Inflammatory macrophage (primary cell): ENCODE results near the gene VPS25.
A peak's percentile ranks its signal among the peaks of the same experiment; 100 is the strongest.

Experiments
- DNase-seq, 2 donors: peaks; one replicate each; pipeline ENCODE4 v3.0.0-alpha.2; 2020 to 2022

VPS25 gene

DNA sequence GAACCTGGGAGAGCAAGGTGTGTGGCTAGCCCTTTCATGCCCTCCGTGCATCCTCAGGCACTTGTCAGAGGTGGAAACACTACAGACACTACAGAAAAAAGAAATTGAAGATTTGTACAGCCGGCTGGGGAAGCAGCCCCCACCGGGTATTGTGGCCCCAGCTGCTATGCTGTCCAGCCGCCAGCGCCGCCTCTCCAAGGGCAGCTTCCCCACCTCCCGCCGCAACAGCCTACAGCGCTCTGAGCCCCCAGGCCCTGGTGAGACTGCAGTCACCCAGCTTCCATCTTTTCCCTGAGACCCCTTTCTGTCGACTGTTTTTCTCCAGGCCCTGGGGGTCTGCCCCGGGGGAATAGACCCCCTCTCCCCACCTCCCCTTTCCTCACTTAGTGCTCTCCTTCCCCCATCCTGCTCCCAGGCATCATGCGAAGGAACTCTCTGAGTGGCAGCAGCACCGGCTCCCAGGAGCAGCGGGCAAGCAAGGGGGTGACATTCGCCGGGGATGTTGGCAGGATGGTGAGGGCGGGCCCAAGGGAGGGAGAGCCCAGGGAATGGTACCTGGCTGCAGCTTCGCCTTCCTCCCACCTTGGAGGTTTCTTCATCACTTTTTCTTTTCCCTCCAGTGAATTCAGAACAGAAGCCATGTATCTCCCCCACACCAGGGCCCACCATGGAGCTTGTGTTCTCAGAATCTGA, 23.0 kb downstream of the VPS25 start:
- no peak for DNase-seq

DNA sequence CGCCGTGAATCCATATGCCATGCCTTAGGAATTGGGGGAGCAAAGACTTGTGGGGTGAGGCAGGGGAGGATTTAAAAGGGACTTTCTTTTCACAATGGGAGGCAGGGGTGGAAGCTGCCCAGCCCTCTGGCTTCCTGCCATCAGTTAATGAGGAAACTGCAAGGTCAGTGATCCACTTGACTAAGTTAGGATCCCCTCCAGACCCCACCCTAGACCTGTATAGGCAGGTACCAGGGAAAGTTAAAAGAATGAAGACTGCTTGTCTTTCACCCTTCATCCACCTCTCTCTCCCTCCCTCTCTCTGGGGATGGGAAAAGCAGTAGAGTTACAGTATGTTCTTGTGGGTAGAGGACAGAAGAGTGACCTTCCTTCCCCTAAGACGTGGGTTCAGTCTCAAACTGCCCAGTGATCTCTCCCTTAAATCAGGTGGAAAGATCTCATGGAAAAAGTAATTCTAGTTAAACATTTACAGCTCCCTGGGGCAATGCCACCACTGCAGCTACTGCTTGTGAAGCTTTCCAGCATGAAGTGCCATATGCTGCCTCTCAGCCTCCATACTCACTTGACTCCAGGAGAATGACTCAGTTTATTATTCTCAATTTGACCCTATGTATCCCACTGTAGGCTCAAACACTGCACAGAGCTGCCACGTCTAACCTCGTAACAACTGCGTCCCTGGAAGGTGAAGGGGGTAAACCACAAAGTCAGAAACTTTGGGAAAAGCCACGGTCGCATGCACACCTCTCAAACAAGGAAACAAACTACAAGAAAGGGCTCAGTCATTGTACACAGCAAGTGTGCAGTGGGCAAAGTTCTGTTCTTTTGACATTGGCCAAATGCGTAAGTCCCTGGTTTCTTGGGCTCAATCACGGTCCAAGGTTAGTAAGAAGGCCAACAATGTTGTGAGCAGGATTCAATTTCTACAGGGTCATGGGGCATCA, 24.1 kb downstream of the VPS25 start:
- no peak for DNase-seq

DNA sequence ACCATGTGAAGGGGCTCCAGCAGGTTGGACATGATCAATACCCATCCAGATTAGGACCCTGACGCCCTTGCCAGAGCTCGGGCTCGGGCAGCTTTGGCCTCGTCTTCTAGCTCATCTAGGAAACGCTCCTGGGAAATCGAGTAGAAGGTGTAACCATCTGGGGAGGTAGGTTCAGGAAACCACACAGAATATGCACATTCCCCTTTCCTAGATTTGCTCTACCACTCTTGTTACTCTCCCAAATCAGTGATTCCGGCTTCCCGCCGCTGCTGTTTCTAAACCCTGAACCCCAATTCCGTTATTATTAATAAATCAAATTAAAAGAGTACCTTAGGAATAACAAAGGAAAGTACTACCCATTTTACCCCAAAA, 24.7 kb downstream of the VPS25 start:
- DNase-seq: no peak

DNA sequence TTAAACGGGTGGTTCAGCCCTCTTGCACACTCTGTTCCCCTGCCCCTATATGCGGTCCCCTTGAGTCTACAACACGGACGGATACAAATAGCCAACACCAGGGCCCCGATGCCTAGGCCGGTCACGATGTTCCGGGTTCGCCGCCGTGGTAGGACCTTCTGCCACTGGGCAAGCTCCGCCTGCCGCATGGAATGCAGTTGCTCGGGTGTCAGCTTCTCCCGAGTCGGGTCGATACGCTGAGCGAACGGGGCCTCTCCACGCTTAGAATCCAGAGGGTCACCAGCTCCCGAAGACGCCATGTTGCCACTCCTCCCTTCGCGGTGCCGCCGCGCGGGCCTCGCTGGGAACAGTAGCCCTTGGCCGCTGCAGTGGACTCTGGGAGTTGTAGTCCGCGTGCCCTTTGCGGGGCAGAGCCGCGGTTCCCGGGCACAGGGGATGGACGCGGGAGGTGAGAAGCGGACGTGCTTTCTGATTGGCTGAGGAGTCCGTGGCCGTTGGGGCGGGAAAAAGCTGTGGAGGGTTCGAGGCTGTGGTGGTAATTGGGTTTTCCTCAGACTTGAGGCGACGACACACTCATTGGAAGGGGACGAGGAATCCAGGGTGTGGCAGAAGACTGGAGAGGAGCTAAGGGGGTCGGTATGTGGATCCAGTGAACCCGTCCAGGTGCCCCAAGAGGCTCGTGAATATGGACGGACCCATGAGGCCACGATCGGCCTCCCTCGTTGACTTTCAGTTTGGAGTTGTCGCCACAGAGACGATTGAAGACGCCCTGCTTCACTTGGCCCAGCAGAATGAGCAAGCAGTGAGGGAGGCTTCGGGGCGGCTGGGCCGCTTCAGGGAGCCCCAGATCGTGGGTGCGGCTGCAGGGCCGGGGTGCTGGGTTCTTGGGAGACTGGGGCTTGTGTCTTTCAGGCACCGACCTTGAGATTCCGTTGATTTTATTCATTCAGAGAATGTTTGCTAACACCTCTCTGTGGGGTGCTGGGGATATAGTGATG, 25.4 kb downstream of the VPS25 start, which contains the start of the genes CNTD1 and COA3:
CNTD1 (plus strand) TSS at position 479 of the 998 bp plus-strand sequence; CDS start at position 686, 207 bp downstream.
COA3 (minus strand) TSS at position 322 of the 998 bp plus-strand sequence; CDS start at position 299, 23 bp downstream.
- DNase-seq: peak; percentile 72 to 81

DNA sequence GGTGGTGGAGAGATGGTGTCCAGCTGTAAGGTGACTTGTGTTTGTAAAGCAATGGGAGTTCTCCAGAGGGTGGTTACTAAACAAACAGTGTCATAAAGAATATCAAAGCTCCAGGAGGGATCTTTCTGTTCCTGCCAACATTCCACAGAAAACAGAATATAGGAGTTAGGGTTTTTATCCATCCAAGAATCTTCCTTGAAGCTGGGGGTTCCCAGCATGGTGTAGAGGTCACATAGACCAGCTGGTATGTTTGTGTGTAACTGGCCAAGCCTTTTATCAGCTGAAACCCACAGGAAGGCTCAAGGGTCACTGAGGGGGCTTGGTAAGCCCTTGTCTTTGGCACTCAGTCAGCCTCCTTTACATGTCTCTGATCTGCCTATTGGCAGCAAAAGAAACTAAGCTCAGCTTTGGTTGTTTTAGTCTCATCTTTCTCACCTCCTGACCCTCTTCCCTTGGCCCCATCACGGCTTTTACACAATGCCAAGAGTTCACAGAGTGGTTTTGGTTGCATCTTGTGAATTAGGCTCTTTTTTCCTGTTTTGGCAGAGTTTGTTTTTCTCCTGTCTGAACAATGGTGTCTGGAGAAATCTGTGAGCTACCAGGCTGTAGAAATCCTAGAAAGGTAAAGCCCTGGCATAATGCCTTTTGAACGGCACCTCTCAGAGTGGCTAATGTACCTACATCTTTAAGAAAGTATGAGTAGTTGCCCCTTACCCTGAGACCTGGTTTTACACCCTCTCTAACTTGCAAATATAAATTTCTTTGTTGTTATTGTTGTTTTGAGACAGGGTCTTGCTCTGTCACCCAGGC, 30.0 kb downstream of the VPS25 start:
- no peak for DNase-seq

DNA sequence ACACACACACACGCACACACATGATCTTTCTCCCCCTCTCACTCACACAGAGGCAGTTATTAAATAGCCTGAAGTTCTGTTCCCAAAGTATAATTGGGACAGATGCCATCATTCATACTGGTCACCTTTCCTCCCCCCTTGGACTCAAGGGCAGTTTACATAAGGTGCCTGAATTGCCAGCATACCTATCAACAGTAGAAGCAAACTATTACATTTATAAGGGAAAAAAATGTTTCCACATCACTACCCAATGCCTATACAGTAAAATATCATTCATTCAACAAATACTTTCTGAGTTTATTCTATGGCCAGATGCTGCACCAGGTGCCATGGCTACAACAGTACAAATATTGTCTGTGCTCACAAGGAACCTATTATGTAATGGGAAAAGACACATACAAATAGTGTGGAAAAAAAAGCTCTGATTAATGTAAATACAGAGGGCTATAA, 31.7 kb downstream of the VPS25 start:
- no peak for DNase-seq

DNA sequence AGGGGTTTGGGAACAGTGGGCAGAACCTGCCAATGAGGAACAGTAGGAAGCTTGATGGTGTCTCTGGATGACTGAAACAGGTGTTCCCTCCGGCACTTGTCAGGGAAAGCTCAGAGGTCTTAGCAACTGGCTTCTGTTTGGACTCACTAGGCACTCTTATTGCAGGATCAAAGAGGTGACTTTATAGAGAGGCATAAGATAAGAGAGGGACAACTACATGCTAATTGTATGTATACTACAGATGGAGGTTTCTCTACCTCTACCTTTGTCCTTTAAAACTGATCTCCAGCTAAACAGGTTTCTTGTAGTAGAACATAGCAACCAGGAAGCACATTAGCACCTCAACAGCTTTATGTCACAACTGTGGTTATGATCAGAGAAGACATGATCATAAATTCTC, 33.0 kb downstream of the VPS25 start:
- no peak for DNase-seq

DNA sequence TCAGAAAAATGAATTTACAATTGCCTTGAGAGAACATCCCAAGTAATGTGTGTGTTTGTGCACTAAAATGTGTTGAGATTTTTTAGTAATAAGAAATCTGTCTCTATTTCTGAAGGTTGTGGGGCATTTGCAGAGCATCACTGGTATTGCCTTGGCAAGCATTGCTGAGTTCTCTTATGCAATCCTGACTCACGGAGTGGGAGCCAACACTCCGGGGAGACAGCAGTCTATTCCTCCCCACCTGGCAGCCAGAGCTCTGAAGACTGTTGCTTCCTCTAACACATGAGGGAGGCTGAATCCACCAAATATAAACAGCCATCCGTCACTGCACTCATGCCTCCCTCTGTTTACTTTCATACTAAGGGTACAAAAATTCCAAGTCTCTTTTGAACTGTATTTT, 36.0 kb downstream of the VPS25 start:
- DNase-seq: peak in 1 of 2 donors; percentile 8

DNA sequence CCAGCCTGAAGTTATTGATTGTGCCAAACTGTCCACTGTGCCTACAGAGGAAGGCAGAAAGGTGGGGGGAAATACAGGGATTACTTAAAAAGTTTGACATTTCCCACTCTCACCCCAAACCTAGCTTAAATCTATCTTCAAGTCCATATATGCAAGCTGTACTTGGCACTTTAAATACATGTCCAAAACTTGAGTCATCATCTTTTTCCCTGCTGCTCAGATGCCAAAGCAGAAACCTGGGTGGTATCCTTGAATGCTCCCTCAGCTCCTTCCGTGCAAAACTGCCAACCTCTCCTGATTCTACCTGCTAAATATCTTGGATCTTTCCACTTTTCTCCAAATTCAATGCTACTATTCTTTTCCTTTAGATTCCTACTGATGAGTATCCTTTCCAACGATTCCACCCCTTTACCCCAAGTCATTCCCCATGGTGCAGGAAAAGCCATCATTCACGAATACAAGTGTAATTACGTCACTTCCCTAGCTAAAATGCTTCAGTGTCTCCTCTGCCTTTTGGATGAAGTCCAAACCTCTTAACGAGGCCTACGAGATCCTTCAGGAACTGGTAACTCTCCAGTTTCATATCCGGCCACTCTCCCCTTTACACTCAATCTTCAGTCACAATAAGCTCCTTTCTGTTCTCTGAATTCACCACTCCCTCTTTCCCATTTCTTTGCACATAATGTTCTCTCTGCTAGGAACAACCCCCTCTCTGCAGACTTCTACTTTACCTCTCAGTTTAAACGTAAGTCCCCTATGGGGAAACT, 41.6 kb downstream of the VPS25 start:
- no peak for DNase-seq

DNA sequence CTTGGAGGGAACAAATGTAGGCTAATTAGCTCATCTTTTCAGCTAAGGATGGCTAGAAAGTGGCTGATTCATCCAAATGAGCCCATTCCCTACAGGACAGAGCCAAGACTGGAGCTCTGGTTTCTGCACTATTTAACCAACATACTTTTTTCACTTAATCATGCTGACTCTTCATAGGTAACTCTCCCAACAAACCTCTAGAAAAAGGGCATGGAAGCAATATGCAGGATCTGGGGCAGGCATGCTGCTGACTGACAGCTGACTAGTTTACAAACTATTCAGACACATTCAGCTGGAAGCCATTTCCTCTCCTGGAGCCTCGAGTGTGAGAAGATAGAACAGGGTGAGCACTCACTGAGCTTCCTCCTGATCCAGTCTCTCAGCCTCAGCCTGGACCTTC, 44.6 kb downstream of the VPS25 start:
- DNase-seq: no peak

DNA sequence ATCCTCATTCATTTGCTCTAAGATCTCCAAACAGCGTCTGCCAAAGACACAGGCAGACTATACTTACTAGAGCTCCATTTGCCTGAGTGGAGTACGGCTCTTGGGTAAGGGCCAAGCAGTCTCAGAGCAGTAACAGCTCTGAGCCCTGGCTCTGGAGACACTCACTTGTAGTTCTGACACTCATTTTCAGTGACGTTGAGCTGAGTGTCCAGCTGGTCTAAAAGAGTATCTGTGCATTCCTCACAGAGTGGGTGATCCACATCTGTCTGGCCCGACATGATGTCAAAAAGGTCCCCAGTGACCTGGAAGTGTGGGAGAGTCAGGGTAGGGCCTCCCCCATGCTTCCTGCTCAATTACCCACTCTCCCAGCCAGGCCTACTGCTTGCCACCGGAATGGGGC, 45.1 kb downstream of the VPS25 start:
- DNase-seq: no peak

DNA sequence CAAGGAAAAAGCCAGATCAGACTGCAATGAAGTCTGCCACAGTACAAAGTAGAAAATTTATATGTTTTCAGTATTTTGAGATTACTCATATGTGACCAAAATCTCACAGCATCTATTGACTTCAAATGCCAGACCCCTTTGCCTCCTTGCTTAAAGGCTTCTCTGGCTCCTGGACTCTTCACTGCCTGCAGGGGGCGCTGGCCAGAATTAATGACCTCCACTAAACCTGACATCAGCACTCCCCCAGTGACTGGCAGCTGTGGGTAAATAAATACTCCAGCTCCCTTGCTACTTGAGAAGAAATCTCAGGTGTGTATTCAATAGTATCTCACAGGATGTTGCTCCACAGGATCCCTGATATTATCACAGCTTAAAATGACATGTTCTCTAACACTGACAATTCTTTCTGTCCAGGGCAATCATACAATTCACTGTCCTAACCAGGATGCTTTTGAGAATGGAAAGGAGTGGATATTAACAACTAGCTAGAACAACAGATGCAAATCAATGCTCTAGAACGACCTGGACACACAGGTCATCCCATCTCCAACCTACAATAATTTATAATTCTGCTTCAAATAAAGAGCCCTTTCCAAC, 46.8 kb downstream of the VPS25 start:
- DNase-seq: peak; percentile 61 to 70

DNA sequence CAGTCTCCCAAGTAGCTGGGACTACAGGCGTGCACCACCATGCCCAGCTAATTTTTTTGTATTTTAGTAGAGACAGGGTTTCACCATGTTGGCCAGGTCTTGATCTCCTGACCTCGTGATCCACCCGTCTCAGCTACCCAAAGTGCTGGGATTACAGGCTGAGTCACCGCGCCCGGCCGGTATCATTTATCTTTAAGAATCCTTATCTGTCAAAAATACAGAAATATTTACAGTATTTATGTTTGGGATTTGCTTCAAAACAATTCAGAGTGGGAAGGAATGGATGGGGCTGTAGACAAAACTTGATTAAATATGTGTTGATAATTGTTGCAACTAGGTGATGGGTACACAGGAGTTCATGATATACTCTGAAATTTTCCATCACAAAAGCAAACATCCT, 47.9 kb downstream of the VPS25 start:
- DNase-seq: no peak

DNA sequence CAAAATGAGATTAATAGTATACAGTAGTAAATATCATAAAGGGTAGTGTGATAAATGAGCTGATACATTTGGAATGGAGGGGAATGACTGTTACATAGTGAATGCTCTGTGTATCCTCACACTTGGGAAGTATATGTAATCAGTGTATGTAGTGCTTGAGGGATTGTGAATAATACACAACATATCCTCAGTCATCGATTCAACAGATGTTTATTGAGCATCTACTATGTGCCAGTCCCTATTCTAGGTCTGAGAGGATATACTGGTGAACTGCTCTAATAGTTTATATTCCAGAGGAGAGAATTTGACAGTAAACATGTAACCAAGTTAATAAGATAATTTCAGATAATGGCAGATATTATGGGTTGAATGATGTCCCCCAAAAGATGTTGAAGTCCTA, 54.2 kb downstream of the VPS25 start:
- no peak for DNase-seq
